ENCODE data around the gene VAC14. TPM values are rescaled to one million over a fixed set of nuclear protein-coding genes. Genes with fewer than 3 reads are reported as not detected.

The VAC14 gene
- polyA plus RNA-seq, 1 of the 3 experiments (the other 2 are of a cell fraction), result 33.2 TPM

DNA sequence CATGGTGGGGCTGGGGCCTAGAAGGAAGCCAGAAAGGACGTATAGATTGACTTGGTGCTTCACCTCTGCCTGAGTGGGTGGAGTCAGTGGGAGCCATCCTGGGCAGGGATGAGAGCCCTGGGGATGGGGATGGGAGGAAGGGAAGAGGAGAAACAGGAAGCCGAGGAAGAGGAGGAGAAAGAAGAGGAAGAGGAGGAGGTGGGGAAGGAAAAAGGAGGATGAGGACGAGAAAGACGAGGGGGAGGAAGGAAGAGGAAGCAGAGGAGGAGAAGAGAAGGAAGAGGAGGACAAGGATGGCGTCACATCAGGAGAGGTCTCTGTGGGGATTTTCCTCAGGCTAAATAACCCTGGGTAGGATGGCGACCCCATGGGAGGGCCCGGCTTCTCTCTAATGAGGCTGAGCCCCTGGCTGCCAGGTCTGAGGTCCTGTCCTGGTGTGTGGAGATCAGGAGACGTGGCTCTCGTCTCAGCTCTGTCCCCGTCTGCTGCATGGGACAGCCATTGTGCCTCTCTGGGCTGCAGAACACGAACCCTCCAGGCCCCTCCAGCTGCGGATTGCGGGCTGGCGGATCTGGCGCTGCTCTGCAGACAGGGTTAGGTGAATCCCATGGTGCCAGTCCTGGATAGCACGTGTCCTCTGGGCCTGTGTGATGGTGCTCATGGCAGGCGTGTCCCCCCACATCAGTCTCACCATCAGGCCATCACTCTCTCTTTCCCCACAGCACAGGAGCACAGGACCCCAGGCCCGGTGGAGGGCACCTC, 79.6 kb downstream of the VAC14 start:
- POLR2A ChIA-PET, result no interaction called here
- no peak overlapping the region for H3K9ac ChIP-seq
- H3K27ac ChIP-seq (ENCODE audit: low read depth in 2 of 2, low read length in 1 of 2), result no peak overlapping the region
- H4K20me1 ChIP-seq (ENCODE audit: insufficient read depth), result no peaks in the 10 kb centered on the region
- no peaks in the 10 kb centered on the region for H3F3A ChIP-seq (replicated peaks; ENCODE audit: insufficient read depth)
- H3K4me2 ChIP-seq, result no peak overlapping the region
- no peak for DNase-seq
- no peaks in the 10 kb centered on the region for H3K27me3 ChIP-seq (ENCODE audit: insufficient read depth)
- CTCF ChIA-PET, result interaction anchor here (1.1 to 1.4 kb wide), 2 partner anchors 16 to 49 kb away, joined by 5 to 6 read pairs; no protein-coding TSS in a partner anchor
- H3K9me3 ChIP-seq, result no peaks in the 10 kb centered on the region
- H3K4me3 ChIP-seq (ENCODE audit: low read depth in 2 of 2, low read length in 1 of 2), result no peak overlapping the region
- H2AFZ ChIP-seq (ENCODE audit: low read depth), result no peak overlapping the region
- 87% methylated on average over 17 of the region's 18 CpGs for WGBS (ENCODE audit: low lambda C conversion rate)
- H3K4me1 ChIP-seq (ENCODE audit: control insufficient read depth in 1 of 2, insufficient read depth in 2 of 2, low read depth in 1 of 2, low read length in 1 of 2), result peaks cover 5 to 37% of the 10 kb centered on the region in 2 experiments; a peak in 3 of 4 replicates
- no peaks in the 10 kb centered on the region for H3K9me2 ChIP-seq
- H3K79me2 ChIP-seq (ENCODE audit: insufficient read depth), result no peaks in the 10 kb centered on the region
- no peak for TF ChIP-seq PBX3 (IDR thresholded peaks at IDR 0.05)
- no peak for TF ChIP-seq TAF1 (IDR thresholded peaks at IDR 0.05; ENCODE audit: borderline replicate concordance, low read depth, low read length)
- H3K36me3 ChIP-seq (replicated peaks in 1 of 2; ENCODE audit: control insufficient read depth in 1 of 2, insufficient read depth in 2 of 2, low read length in 1 of 2), result peaks cover 12 to 14% of the 10 kb centered on the region in 2 experiments

DNA sequence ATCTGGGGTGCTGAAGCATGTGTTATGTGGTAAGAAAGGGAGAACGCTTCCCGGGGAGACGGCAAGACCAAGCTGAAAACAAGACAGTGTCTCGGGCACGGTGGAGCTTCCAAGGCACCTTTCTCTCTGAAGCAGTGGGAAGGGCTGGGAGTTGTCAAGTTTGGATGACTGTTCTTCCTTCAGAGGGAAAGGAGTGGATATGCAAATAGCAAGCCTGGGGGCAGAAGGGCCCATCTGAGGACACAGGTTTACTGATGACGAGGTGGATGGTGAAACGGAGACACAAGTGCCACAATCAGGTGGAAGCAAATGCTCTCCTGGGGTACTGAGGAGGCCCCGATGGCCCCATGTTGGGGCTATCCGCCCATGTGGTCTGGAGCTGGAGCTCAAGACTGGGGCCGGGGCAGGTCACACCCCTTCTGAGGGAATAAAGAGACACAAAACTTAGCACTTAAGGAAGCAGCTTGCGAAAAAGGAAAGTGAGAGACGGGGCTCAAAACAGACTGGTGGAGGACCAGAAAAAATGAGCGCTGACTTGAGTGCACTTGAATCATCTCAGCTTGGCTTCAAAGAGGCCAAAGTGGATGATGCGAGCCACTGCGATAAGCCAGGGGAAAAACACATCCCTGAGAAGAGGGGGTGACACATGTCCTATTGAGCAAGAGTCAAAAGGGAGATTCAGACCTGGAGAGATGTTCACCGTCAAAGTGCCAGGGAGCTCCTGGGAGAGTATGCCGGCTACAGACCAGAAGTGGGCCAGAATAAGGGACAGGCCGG, 80.3 kb downstream of the VAC14 start:
- no peaks in the 10 kb centered on the region for H3K9me2 ChIP-seq
- peaks cover 12 to 37% of the 10 kb centered on the region in 2 experiments for H3K4me1 ChIP-seq (ENCODE audit: control insufficient read depth in 1 of 2, insufficient read depth in 2 of 2, low read depth in 1 of 2, low read length in 1 of 2)
- no peaks in the 10 kb centered on the region for H3K27me3 ChIP-seq (ENCODE audit: insufficient read depth)
- no peak for DNase-seq
- H2AFZ ChIP-seq (ENCODE audit: low read depth), result no peak overlapping the region
- ChIA-PET CTCF (interaction anchor here (1.1 to 1.4 kb wide), 3 partner anchors 11 to 50 kb away, joined by 3 to 6 read pairs (median 5); no protein-coding TSS in a partner anchor), POLR2A (no interaction called here)
- H4K20me1 ChIP-seq (ENCODE audit: insufficient read depth), result no peaks in the 10 kb centered on the region
- peaks cover 6% of the 10 kb centered on the region for H3F3A ChIP-seq (replicated peaks; ENCODE audit: insufficient read depth)
- H3K79me2 ChIP-seq (ENCODE audit: insufficient read depth), result no peaks in the 10 kb centered on the region
- H3K9ac ChIP-seq, result no peak overlapping the region
- H3K27ac ChIP-seq (ENCODE audit: low read depth in 2 of 2, low read length in 1 of 2), result no peak overlapping the region
- TF ChIP-seq MEF2A (IDR thresholded peaks at IDR 0.05; ENCODE audit: borderline replicate concordance, low read depth), result no peak
- TF ChIP-seq MXI1 (IDR thresholded peaks at IDR 0.05; ENCODE audit: low read depth, low read length), result no peak
- no peak for TF ChIP-seq TAF1 (IDR thresholded peaks at IDR 0.05; ENCODE audit: borderline replicate concordance, low read depth, low read length)
- TF ChIP-seq FOXJ3 (CRISPR knock-in tag; IDR thresholded peaks at IDR 0.05), result no peak
- no peak for TF ChIP-seq RAD21 (IDR thresholded peaks at IDR 0.05; ENCODE audit: low read length)
- no peak for TF ChIP-seq JUND (IDR thresholded peaks at IDR 0.05)
- no peak for TF ChIP-seq RFX5 (IDR thresholded peaks at IDR 0.05; ENCODE audit: low read length)
- no peak for TF ChIP-seq TEAD4 (IDR thresholded peaks at IDR 0.05; ENCODE audit: borderline replicate concordance, insufficient read depth)
- no peak for TF ChIP-seq RXRA (IDR thresholded peaks at IDR 0.05; ENCODE audit: borderline replicate concordance, low read depth)
- TF ChIP-seq IRF3 (IDR thresholded peaks at IDR 0.05; ENCODE audit: low read depth, low read length), result no peak
- no peak for TF ChIP-seq CHD2 (IDR thresholded peaks at IDR 0.05; ENCODE audit: low read length, partially characterized antibody)
- no peak for TF ChIP-seq NFIC (IDR thresholded peaks at IDR 0.05; ENCODE audit: borderline replicate concordance)
- no peak for TF ChIP-seq ELF1 (IDR thresholded peaks at IDR 0.05)
- TF ChIP-seq TCF12 (IDR thresholded peaks at IDR 0.05), result no peak
- TF ChIP-seq FOSL2 (IDR thresholded peaks at IDR 0.05; ENCODE audit: borderline replicate concordance, low read depth), result no peak
- TF ChIP-seq RCOR1 (IDR thresholded peaks at IDR 0.05; ENCODE audit: low read length), result no peak
- TF ChIP-seq GATA2 (CRISPR knock-in tag; IDR thresholded peaks at IDR 0.05), result no peak
- TF ChIP-seq USF1 (IDR thresholded peaks at IDR 0.05; ENCODE audit: borderline replicate concordance, low read depth), result no peak
- 95% methylated on average over 18 of the region's 18 CpGs for WGBS (ENCODE audit: low lambda C conversion rate)
- H3K9me3 ChIP-seq, result no peaks in the 10 kb centered on the region
- peaks cover 11 to 12% of the 10 kb centered on the region in 2 experiments for H3K36me3 ChIP-seq (replicated peaks in 1 of 2; ENCODE audit: control insufficient read depth in 1 of 2, insufficient read depth in 2 of 2, low read length in 1 of 2)
- no peak overlapping the region for H3K4me2 ChIP-seq
- no peak overlapping the region for H3K4me3 ChIP-seq (ENCODE audit: low read depth in 2 of 2, low read length in 1 of 2)

Data from SK-N-SH (cell line).